ENCODE measurements around the gene FAM98C.

The FAM98C gene

DNA sequence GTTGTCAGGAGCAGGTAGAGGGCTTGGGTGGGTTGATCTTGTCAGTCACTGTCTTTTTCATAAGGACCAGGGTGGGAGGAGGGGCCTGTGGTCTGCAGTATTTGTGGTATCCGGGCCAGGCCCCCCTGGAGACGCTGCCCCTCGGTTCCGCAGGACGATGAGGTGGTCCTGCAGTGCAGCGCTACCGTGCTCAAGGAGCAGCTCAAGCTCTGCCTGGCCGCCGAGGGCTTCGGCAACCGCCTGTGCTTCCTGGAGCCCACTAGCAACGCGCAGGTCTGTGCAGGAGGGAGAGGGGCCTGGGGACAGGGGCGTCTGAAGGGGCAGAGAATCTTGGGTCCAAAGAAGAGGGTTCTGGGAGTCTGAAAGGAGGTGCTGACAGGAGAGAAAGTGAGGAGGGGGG is 37.7 kb downstream of the FAM98C start:
- H3K4me3 ChIP-seq (ENCODE audit: low read depth, low read length) = no peak overlapping the region
- TF ChIP-seq, protein P1, sequence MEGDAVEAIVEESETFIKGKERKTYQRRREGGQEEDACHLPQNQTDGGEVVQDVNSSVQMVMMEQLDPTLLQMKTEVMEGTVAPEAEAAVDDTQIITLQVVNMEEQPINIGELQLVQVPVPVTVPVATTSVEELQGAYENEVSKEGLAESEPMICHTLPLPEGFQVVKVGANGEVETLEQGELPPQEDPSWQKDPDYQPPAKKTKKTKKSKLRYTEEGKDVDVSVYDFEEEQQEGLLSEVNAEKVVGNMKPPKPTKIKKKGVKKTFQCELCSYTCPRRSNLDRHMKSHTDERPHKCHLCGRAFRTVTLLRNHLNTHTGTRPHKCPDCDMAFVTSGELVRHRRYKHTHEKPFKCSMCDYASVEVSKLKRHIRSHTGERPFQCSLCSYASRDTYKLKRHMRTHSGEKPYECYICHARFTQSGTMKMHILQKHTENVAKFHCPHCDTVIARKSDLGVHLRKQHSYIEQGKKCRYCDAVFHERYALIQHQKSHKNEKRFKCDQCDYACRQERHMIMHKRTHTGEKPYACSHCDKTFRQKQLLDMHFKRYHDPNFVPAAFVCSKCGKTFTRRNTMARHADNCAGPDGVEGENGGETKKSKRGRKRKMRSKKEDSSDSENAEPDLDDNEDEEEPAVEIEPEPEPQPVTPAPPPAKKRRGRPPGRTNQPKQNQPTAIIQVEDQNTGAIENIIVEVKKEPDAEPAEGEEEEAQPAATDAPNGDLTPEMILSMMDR (IDR thresholded peaks at IDR 0.05; ENCODE audit: low read depth, low read length) = no peak

DNA sequence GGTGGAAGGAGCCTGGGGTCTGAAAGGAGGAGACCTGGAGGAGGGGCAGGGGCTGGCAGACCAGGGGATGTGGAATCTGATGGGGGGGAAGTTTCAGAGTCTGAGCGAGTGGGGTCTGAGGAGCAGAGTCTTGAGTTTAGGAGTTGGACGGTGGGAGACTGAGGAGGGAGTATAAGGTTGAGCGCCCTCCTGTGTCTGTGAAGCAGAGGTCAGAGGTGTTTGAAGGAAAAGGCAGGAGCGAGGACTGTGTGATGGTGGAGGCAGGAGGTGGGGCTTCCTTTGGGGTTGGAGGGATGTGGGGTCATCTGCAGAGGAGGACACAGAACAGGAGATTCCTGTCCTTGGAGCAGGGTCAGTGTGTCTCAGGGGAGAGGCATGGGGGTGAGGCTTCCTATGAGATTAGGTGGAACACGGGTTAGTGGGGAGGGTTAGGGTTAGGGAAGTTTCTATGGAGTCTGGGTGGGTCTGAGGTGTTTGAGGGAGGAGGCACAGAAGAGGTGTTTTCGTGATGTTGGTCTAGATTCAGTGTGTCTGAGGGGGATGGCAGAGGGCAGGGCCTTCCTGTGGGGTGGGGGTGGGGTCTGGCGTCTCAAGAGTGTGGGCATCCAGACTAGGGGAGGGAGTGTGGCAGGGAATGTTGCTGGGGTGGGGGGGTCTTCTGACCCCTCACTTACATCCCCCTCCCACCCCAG is 38.9 kb downstream of the FAM98C start:
- H3K4me3 ChIP-seq (ENCODE audit: low read depth, low read length) = no peak overlapping the region
- TF ChIP-seq, protein P1 (IDR thresholded peaks at IDR 0.05; ENCODE audit: low read depth, low read length) = no peak

DNA sequence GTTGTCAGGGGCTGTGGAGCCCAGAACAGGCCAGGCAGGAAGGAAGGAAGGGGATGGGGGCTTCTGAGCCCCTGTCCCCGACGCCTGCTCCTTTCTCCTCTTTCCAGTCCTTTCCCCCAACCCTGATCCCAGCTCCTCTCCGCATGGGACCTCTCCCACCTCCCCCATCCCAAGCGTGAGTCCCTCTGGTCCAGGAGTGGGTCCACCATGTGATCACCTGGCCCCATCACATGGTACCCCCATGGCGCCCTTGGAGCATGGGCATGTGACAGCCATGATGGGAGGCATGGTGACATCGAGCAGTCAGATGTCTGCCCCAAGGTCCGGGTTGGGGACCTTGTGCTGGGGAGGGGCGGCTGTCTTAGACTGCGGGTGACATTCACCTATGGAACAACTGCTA is 39.8 kb downstream of the FAM98C start:
- TF ChIP-seq, protein P1 (IDR thresholded peaks at IDR 0.05; ENCODE audit: low read depth, low read length) = no peak
- H3K4me3 ChIP-seq (ENCODE audit: low read depth, low read length) = no peak overlapping the region

DNA sequence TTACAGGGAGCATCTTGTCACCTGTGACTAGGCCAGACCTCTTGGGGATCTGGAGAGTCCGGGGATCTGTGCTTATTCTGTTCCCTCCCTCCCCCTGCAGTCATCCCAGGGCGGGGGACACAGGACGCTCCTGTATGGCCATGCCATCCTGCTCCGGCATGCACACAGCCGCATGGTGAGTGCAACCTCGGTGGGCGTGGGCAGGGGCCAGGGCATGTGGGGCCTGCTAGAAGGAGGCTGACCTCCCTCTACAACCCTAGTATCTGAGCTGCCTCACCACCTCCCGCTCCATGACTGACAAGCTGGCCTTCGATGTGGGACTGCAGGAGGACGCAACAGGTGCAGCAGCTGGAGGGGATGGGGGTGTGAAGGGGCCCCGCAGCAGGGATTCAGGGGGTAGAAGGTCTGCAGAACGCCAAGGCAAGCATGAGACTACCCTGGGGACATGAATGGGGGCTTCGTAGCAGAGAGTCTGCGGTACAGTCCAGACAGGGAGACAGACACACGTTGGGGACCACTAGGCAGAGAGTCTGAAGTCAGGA is 40.6 kb downstream of the FAM98C start:
- no peak overlapping the region for H3K4me3 ChIP-seq (ENCODE audit: low read depth, low read length)
- TF ChIP-seq, protein P1 (IDR thresholded peaks at IDR 0.05; ENCODE audit: low read depth, low read length) = no peak

DNA sequence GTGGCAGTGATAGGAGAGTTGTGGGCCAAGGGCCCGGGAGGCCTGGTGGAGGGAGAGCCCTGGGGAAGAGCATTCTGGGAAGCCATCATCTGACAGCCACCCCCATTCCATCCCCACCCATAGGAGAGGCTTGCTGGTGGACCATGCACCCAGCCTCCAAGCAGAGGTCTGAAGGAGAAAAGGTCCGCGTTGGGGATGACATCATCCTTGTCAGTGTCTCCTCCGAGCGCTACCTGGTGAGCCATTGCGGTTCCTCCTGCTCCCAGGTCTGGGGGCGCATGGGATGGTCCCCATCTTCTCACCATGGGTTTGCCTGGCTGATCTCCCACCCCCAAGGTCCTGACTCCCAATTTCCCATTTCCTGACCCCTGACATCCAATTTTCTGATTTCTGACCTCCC is 41.1 kb downstream of the FAM98C start:
- TF ChIP-seq, protein P1 (IDR thresholded peaks at IDR 0.05; ENCODE audit: low read depth, low read length) = no peak
- H3K4me3 ChIP-seq (ENCODE audit: low read depth, low read length) = no peak overlapping the region

DNA sequence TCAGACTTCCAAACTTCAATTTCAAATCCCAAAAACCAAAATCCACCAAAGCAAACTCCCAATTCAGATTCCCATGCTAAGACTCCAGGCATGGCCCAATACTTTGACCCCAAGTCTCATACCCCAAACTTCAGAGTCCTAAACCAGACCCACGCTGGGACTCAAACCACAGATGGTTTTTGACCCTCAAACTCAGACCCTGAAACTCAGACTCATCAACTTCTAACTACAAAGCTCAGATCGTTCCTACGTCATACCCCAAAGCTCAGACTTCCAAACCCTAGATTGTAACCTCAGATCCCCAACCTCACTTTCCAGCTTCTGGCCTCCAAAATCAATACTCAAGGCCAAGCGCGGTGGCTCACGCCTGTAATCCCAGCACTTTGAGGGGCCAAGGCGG is 42.5 kb downstream of the FAM98C start:
- no peak overlapping the region for H3K4me3 ChIP-seq (ENCODE audit: low read depth, low read length)
- TF ChIP-seq, protein P1 (IDR thresholded peaks at IDR 0.05; ENCODE audit: low read depth, low read length) = no peak

DNA sequence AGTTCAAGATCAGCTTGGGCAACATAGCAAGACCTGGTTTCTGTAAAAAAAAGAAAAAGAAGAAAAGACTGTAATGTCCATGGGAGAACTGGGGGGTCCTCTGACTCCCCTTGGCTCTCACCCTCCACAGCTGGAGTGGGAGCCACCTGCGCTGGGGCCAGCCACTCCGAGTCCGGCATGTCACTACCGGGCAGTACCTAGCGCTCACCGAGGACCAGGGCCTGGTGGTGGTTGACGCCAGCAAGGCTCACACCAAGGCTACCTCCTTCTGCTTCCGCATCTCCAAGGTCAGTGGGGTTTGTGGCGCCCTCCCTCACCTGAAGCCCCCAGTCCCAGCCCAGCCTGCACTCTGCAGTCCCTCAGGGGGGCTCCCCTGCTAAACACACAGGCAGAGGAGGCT is 45.3 kb downstream of the FAM98C start:
- no peak overlapping the region for H3K4me3 ChIP-seq (ENCODE audit: low read depth, low read length)
- TF ChIP-seq, protein P1 (IDR thresholded peaks at IDR 0.05; ENCODE audit: low read depth, low read length) = no peak
